Skin epidermis (tissue), 12 donors: ENCODE results near the gene EPB41L4B.
"Not testable (repeated sequence)": the region's sequence is repeated elsewhere in the genome, so short reads cannot be mapped to it uniquely, and the experiment has no call there.

Experiments
- H3K27ac ChIP-seq, 21 experiments: fragments of 200-600 bp; sonication (generic) in 11 of 21; one replicate each; pipeline ENCODE4 v1.5.0; 2020; ENCODE audit warnings: mild to moderate bottlenecking in 3 of 21, inconsistent platforms in 2 of 21, moderate library complexity in 2 of 21
- H3K4me3 ChIP-seq, 7 experiments: fragments of 200-600 bp; sonication (generic) in 2 of 7; one replicate each; pipeline ENCODE4 v1.5.0; 2020; ENCODE audit warnings: inconsistent platforms in 2 of 7, mild to moderate bottlenecking in 2 of 7, moderate library complexity in 1 of 7

The EPB41L4B gene

DNA sequence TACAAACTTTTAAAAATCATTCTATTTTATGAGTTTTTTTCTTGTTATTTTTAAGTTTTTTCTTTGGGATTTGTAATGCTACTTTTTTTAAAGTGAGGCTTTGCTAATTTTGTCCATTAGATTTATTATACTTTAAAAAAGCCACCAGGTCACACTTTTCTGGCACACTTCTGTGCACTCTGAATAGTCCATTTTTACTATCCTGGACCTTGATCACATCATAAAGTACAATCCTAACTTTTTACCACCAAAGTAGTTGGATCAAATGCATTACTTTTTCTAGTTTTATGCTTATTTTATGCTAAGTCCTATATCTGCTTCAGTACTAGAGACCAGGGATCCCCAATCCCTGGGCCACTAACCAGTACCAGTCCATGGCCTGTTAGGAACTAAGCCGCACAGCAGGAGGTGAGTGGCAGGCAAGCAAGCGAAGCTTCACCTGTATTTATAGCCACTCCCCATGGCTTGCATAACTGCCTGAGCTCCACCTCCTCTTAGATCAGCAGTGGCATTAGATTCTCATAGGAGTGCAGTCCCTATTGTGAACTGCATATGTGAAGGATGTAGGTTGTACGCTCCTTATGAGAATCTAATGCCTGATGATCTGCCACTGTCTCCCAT, 169.8 kb downstream of the EPB41L4B start:
- Histone ChIP-seq H3K27ac (no peak overlapping the region), H3K4me3 (no peak overlapping the region)

DNA sequence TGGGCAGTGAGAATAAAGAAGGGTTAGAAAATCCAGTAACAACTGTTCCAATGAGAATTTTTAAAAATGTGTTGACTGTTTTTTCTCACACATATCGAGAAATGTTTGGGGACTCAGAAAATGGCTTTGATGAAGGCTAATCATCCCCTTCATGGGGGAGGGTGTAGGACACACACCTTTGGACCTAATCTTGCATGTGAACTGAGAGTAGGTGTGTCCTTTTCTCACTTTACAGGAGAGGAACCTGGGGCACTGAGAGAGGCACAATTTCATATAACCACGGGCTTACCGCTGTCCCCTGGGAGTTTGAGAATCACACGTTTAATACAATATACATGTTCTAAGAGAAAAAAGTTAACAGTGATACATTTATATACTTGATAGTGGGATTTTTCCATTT, 171.1 kb downstream of the EPB41L4B start:
- H3K4me3 ChIP-seq, result no peak overlapping the region
- H3K27ac ChIP-seq, result no peak overlapping the region

DNA sequence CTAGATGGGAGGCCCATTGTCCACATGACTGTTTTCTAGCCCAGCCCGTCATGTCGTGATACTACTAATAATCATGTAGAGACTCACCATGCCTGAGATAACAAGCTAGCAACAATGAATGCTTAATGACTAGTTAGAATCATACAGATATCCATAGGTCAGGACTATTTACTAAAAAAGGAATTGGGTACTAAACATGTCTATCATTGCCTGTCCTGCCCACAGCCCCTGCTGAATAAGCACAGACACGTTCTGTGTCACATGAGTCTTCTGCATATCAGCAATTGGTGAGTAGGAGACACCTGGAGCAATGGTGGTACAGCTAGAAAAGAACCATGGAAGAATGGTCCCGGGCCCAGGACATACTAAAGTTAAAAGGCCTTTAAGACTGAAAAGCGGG, 171.8 kb downstream of the EPB41L4B start:
- no peak overlapping the region for H3K4me3 ChIP-seq
- no peak overlapping the region for H3K27ac ChIP-seq

DNA sequence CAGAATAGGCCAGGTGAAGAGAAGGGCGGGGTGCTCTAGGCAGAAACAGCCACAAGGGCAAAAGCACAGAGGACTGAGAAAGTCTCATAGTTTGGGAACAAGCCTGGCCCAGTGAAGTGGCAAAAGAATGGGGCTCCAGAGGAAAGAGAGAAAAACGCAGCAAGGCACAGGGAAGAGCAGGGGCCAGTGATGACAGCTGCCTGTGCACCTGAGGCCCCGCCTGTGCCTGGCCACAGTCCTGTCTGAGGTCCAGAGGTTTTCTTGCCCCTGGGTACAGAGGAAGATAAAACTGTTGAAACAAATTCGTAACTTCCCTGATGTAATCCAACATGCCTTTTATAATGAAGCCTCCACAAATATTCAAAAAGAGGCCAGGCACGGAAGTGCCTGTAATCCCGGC, 175.8 kb downstream of the EPB41L4B start:
- H3K4me3 ChIP-seq, result no peak overlapping the region
- H3K27ac ChIP-seq, result no peak overlapping the region

DNA sequence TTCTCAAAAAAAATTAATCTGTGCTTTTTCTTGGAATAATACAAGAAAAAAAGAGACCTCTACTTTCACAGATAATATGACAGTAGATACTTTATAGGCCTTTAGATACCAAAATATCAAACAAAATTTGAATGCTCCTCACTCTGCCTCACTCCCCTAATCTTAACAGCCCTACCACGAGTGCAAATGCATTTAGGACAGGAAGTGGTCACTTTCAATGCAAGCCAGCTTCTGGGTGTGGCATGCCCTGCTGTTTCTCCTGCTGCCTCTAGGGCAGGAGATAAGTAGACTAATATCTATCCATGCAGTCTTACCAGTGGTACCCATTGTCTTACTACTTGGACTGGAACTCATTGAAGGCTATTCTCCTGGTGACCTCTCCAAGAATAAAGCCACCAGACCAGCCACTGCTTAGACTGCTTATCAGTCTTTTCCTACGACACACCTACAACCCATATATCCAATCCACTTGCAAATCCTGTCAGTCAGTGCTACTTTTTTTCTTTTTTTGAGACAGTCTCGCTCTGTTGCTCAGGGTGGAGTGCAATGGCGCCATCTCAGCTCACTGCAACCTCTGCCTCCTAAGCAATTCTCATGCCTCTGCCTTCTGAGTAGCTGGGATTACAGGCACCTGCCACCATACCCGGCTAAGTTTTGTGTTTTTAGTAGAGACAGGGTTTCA, 176.8 kb downstream of the EPB41L4B start:
- no peak overlapping the region for H3K27ac ChIP-seq
- H3K4me3 ChIP-seq, result no peak overlapping the region

DNA sequence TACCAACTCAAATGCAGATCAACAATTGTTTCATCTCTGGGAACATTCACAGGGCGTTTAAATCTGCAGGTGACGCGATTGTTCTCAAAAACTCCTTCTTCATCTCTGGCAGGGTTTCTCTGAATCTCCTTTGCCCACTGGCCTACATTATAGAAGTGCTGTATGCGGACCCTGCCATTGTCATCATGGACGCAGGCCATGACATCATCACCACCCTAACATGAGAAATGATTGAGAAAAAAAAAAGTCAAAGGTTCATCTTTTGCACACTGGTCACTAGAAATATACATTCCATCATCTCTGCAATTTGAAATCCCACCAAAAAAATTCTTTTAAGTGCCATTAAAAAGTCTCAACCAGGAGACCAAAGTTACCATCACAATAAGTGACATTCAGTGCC, 179.5 kb downstream of the EPB41L4B start:
- H3K4me3 ChIP-seq, result no peak overlapping the region
- no peak overlapping the region for H3K27ac ChIP-seq

DNA sequence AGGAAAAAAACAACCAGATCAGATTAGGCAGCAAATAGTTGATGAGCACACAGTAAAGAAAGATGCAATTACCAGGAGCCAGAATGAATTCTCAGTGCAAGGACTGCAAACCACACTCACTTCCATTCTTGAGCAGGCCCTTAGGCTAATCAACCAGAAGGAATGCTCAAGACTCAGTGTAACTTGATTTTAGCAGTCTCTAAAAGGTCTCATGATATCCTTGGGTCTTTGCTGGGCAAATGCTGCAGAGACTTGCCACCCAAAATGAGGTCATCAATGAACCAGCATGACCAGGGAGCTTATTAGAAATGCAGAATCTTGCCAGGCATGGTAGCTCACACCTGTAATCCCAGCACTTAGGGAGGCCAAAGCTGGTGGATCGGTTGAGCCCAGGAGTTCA, 181.0 kb downstream of the EPB41L4B start:
- Histone ChIP-seq H3K27ac (no peak overlapping the region), H3K4me3 (no peak overlapping the region)

DNA sequence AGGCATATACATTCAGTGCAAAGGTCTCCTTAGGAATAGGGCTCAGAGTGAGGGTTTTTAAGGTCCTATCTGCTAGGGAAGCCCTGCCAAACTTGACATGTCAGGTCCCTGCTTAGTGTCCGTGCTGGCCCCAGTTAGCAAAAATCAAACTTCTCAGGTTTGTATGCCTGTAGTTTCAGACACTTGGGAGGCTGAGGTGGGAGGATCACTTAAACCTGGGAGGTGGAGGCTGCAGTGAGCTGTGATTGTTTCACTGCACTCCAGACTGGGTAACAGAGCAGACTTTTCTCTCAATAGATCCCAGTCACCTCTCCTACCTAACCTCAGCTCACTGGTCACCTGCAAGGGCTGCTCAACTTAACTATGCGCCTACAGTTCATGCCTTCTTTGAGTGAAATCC, 182.4 kb downstream of the EPB41L4B start:
- no peak overlapping the region for H3K27ac ChIP-seq
- no peak overlapping the region for H3K4me3 ChIP-seq

DNA sequence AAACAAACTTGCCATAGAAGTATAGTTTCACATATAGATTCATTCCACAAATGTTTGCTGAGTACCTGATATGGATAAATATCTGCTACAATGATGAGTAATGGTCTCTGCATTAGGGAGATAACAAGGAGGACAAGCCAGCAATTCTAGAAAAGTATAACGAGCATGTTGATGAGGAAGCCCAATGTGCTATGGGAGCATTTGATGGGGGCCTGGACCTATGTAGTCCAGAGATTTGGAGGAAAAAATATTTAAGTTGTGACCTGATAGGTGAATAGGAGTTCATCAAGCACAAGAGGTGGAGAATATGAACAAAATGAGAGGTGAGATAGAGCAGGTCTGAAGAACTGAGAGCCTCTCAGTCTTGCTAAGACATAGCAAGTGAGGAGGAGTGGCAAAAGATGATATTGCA, 186.7 kb downstream of the EPB41L4B start:
- no peak overlapping the region for H3K27ac ChIP-seq
- no peak overlapping the region for H3K4me3 ChIP-seq

DNA sequence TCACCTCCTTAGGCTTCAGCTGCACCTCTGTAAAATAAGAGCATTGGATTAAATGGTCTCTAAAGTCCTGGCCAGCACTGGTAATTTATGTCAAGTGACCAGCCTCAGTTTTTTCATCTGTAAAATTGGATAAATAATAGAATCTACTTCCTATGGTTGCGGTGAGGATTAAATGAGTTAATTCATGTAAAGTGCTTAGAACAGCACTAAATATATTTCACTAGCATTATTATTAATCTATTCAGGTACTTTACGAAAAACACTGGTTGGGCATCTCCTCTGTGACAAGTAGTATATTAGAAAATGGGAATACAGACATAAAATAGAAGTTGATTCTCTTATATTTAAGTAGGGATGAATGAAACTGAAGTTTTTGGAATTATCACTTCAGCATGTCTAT, 187.3 kb downstream of the EPB41L4B start:
- Histone ChIP-seq H3K4me3 (no peak overlapping the region), H3K27ac (no peak overlapping the region)

DNA sequence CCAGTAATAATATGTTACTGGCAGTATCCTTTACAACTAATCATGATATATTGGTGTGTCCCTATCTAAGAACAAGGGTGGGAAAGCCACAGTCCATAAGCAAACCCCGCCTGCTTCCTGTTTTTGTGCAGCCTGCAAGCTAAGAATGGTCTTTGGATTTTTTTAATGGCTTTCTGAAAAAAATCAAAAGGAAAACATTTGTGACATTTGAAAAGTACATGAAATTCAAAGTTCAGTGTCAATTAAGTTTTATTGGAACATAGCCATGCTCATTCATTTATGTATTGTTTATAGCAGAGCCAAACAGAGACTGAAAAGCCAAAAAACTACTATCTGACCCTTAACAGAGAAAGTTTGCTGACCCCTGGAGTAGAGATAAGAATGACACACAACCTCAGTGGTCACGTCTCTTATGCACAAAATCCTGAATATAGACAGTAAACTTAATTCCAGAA, 188.3 kb downstream of the EPB41L4B start:
- Histone ChIP-seq H3K27ac (no peak overlapping the region), H3K4me3 (no peak overlapping the region)

DNA sequence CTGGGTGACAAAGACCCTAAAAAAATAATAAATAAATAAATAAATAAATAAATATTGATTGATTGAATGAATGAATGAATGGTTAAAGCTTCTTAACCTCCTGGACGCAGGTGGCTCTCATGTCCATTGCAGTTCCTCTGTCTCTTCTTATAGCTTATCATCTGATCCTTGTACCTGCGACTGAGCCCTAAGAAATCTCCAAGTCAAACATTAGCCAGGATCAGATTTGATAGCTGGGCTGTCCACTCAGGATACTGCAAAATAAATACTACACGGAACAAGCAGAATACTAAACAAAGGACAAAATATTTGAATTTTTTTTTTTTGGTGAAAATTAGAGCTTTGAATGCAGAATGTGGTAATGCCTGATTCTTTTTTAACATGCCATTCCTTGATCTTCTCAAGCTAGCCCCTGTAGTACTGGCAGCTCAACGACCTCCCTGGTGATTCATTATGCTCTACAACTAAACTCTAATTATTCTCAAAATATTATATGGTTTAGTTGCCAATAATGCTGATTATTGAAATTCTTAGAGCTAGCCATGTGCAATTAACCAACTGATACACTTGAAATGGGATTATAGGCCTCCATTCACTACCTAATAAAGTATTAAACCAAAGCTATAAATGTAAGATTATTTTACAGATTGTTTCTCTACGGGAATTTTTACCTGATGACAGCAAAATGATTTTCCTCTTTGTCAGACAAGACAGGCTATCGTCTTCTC, 191.2 kb downstream of the EPB41L4B start:
- no peak overlapping the region for H3K4me3 ChIP-seq
- H3K27ac ChIP-seq, result no peak overlapping the region

DNA sequence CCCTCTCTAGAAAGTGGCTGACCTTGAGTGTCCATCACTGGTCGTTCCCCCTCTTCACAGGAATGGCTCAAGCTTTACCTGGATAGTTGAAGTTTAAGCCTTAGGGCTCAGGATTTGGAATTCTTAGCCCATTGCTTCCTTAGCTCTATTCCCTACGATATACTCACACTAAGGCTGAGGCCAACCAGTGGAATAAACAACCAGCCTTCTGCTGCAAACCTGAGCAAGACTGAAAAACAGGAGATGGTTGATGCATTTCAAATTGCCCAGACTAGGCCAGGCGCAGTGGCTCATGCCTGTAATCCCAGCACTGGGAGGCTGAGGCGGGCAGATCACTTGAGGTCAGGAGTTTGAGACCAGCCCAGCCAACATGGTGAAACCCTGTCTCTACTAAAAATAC, 194.2 kb downstream of the EPB41L4B start:
- not testable (repeated sequence) for H3K4me3 ChIP-seq, H3K27ac ChIP-seq

DNA sequence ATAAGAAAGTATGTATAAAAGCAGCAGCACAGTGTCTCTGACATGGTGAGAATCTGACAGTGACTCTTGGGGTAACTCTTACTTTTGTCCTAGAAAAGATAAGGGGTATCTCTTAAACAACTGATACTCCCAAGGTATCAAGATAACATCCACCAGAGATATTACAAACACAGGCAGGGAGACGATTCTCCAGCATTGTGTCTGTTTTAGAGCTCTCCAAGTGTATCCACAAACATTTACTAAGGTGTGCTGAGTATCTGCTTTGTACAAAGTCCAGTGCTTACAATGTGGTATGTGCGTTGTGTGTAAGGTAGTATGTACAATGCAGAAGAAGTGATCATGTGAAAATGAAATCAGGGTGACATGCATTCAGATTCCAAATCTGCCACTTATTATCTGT, 196.7 kb downstream of the EPB41L4B start:
- no peak overlapping the region for H3K4me3 ChIP-seq
- no peak overlapping the region for H3K27ac ChIP-seq

DNA sequence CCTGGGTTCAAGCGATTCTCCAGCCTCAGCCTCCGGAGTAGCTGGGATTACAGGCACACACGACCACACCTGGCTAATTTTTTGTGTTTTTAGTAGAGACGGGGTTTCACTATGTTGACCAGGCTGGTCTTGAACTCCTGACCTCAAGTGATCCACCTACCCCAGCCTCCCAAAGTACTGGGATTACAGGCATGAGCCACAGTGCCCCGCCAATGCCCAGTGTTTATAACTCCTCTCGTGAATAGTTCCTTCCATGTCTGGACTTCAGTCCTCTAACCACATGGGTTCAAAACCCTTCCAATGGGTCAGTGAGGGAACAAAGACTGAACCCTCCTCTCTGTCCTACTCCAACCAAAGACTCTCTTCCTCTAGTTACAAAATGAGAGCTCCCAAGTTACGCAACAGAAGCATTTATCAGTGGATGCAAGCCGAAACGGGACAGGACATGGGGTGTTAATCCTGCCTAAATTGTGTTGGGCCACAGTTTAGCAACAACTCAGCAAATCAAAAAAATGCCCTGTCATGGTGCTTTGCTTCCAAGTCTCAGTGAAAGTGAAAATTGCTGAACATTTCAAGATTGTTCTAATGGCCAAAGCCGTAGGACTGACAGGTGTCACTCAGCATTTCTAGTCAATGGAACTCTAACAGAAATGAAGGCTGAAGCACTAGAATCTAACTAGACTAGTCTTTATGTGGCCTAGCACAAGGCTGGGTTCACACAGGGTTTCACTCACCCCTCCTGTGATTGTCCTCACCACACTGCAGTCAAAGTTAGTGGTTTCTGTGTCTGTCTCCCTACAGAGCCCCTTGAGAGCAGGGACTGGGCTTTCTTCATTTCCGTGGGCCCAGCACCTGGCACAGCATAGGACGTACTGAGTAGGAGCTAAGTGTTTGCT, 197.9 kb downstream of the EPB41L4B start:
- H3K4me3 ChIP-seq, result no peak overlapping the region
- no peak overlapping the region for H3K27ac ChIP-seq
